Liver (tissue), 3 donors: ENCODE results near the gene LYSMD1.

Experiments used
- CTCF ChIP-seq: fragments of 150-350 bp; IDR thresholded peaks from 2 replicates; pipeline ENCODE4 v1.5.1; 2017; ENCODE audit warnings: improper control_type of control experiment, low read depth, low read length; ENCODE audit not compliant: missing input control
- GABPA ChIP-seq, 2 donors: IDR thresholded peaks in 1 of 2; conservative IDR thresholded peaks in 1 of 2; 2 replicates each; pipeline ENCODE4 v1.6.1; 2016; ENCODE audit warnings: antibody characterized with exemption in 2 of 2, mild to moderate bottlenecking in 1 of 2, moderate library complexity in 1 of 2
- YY1 ChIP-seq: IDR thresholded peaks from 2 replicates; pipeline ENCODE4 v1.6.1; 2016; ENCODE audit warnings: antibody characterized with exemption, mild to moderate bottlenecking
- donor health status: healthy.
- donor health status: healthy.

DNA sequence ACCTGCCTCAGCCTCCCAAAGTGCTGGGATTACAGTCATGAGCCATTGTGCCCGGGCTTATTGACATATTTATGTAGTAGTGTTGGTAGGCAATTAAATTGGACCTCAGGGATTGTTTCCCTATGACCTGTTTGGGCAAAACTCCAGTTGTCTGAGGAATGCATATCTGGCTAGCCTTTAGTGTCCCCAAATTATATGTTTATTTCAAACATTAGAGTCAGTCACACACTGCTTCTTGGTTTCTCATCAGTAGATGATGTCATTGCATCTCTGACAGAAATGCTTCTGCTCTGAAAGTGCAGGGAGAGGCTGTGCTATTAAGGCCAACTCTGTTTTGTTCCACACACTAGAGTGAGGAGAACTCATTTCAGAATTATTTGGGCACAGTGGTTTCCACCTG lies 45.1 kb upstream of the LYSMD1 start:
- TF ChIP-seq CTCF (no peak), GABPA (IDR thresholded peaks at IDR 0.05 in 1 of 2, conservative IDR thresholded peaks at IDR 0.05 in 1 of 2) (no peak), YY1 (no peak)
